WTC11 (cell line): Measurements from ENCODE around the gene RGS16. TPM values are rescaled to one million over a fixed set of nuclear protein-coding genes. Genes with fewer than 3 reads are reported as not detected.

Source experiments
- CBFB ChIP-seq: sonication (generic); formaldehyde crosslinking; IDR thresholded peaks from 2 replicates; pipeline ENCODE4 v1.8.1; 2022; ENCODE audit warnings: mild to moderate bottlenecking, low read depth, missing genetic modification reagents
- ELF4 ChIP-seq: sonication (generic); formaldehyde crosslinking; IDR thresholded peaks from 2 replicates; pipeline ENCODE4 v1.8.1; 2022; ENCODE audit warnings: low read depth, mild to moderate bottlenecking, moderate library complexity, missing genetic modification reagents
- ETV6 ChIP-seq: sonication (generic); formaldehyde crosslinking; IDR thresholded peaks from 2 replicates; pipeline ENCODE4 v1.8.1; 2022; ENCODE audit warnings: mild to moderate bottlenecking, missing genetic modification reagents
- GABPB1 ChIP-seq: sonication (generic); formaldehyde crosslinking; IDR thresholded peaks from 2 replicates; pipeline ENCODE4 v1.8.1; 2023; ENCODE audit warnings: mild to moderate bottlenecking, missing genetic modification reagents
- GRHL2 ChIP-seq: fragments of 250-450 bp; sonication (Bioruptor Pico); IDR thresholded peaks from 2 replicates; pipeline ENCODE4 v1.8.0; 2022; ENCODE audit warnings: mild to moderate bottlenecking, moderate library complexity; ENCODE audit not compliant: insufficient replicate concordance, severe bottlenecking
- HMGA2 ChIP-seq: fragments of 250-450 bp; sonication (Bioruptor Pico); IDR thresholded peaks from 2 replicates; pipeline ENCODE4 v1.4.0; 2021; ENCODE audit warnings: mild to moderate bottlenecking, moderate library complexity
- JAZF1 ChIP-seq: fragments of 250-450 bp; sonication (Bioruptor Pico); IDR thresholded peaks from 2 replicates; pipeline ENCODE4 v1.9.0; 2021; ENCODE audit warnings: moderate library complexity, mild to moderate bottlenecking, inconsistent platforms
- NFYB ChIP-seq: sonication (generic); formaldehyde crosslinking; conservative IDR thresholded peaks from 2 replicates; pipeline ENCODE4 v1.8.0; 2022; ENCODE audit warnings: low read depth, missing genetic modification reagents
- RORB ChIP-seq: fragments of 250-450 bp; sonication (Bioruptor Pico); IDR thresholded peaks from 2 replicates; pipeline ENCODE4 v1.9.0; 2021; ENCODE audit warnings: mild to moderate bottlenecking
- SMAD3 ChIP-seq: sonication (generic); formaldehyde crosslinking; IDR thresholded peaks from 2 replicates; pipeline ENCODE4 v1.8.0; 2022; ENCODE audit warnings: missing genetic modification reagents, mild to moderate bottlenecking, borderline replicate concordance
- SMAD4 ChIP-seq: sonication (generic); formaldehyde crosslinking; IDR thresholded peaks from 2 replicates; pipeline ENCODE4 v1.8.0; 2022; ENCODE audit warnings: mild to moderate bottlenecking, missing genetic modification reagents
- SP1 ChIP-seq: sonication (generic); formaldehyde crosslinking; conservative IDR thresholded peaks from 2 replicates; pipeline ENCODE4 v1.8.1; 2022; ENCODE audit warnings: missing genetic modification reagents
- TCF7 ChIP-seq: sonication (generic); formaldehyde crosslinking; IDR thresholded peaks from 2 replicates; pipeline ENCODE4 v1.8.0; 2022; ENCODE audit warnings: mild to moderate bottlenecking, low read depth, missing genetic modification reagents, moderate library complexity
- TEAD1 ChIP-seq: sonication (generic); formaldehyde crosslinking; IDR thresholded peaks from 2 replicates; pipeline ENCODE4 v1.8.0; 2022; ENCODE audit warnings: mild to moderate bottlenecking, missing genetic modification reagents
- ZBTB21 ChIP-seq: sonication (generic); formaldehyde crosslinking; IDR thresholded peaks from 2 replicates; pipeline ENCODE4 v1.8.1; 2023; ENCODE audit warnings: mild to moderate bottlenecking, missing genetic modification reagents, borderline replicate concordance
- ZNF232 ChIP-seq: sonication (generic); formaldehyde crosslinking; IDR thresholded peaks from 2 replicates; pipeline ENCODE4 v1.8.0; 2022; ENCODE audit warnings: mild to moderate bottlenecking, missing genetic modification reagents
- ZNF396 ChIP-seq: fragments of 250-450 bp; sonication (Bioruptor Pico); IDR thresholded peaks from 2 replicates; pipeline ENCODE4 v1.8.0; 2021; ENCODE audit warnings: mild to moderate bottlenecking, moderate library complexity, borderline replicate concordance
- ZNF416 ChIP-seq: fragments of 250-450 bp; sonication (Bioruptor Pico); IDR thresholded peaks from 2 replicates; pipeline ENCODE4 v1.9.0; 2021; ENCODE audit warnings: mild to moderate bottlenecking, inconsistent platforms
- ZNF423 ChIP-seq: fragments of 250-450 bp; sonication (Bioruptor Pico); IDR thresholded peaks from 2 replicates; pipeline ENCODE4 v2.1.2; 2022; ENCODE audit warnings: mild to moderate bottlenecking, moderate library complexity
- total RNA-seq: library from RNA; stranded (reverse); gene quantifications from 3 replicates; pipeline ENCODE4 v1.2.3, GENCODE V29; 2021
- TF ChIP-seq, protein P1 (sequence below): sonication (generic); formaldehyde crosslinking; IDR thresholded peaks from 2 replicates; pipeline ENCODE4 v1.8.0; 2023; ENCODE audit warnings: mild to moderate bottlenecking, missing genetic modification reagents
- TF ChIP-seq, protein P2 (sequence below): fragments of 250-450 bp; sonication (Bioruptor Pico); IDR thresholded peaks from 2 replicates; pipeline ENCODE4 v1.9.0; 2021; ENCODE audit warnings: mild to moderate bottlenecking
- TF ChIP-seq, protein P3 (sequence below): sonication (generic); formaldehyde crosslinking; IDR thresholded peaks from 2 replicates; pipeline ENCODE4 v1.8.0; 2022; ENCODE audit warnings: mild to moderate bottlenecking, missing genetic modification reagents
- TF ChIP-seq, protein P4 (sequence below): sonication (generic); formaldehyde crosslinking; conservative IDR thresholded peaks from 2 replicates; pipeline ENCODE4 v1.8.1; 2023; ENCODE audit warnings: mild to moderate bottlenecking, low read depth, missing genetic modification reagents, moderate library complexity
- TF ChIP-seq, protein P5 (sequence below): sonication (generic); formaldehyde crosslinking; IDR thresholded peaks from 2 replicates; pipeline ENCODE4 v1.8.1; 2023; ENCODE audit warnings: mild to moderate bottlenecking, moderate library complexity, missing genetic modification reagents
- TF ChIP-seq, protein P6 (sequence below): fragments of 200-600 bp; IDR thresholded peaks from 2 replicates; pipeline ENCODE4 v1.8.0; 2022; ENCODE audit warnings: antibody characterized with exemption
- TF ChIP-seq, protein P7 (sequence below): sonication (generic); formaldehyde crosslinking; conservative IDR thresholded peaks from 2 replicates; pipeline ENCODE4 v1.8.1; 2022; ENCODE audit warnings: mild to moderate bottlenecking, missing genetic modification reagents
- TF ChIP-seq, protein P8 (sequence below): sonication (generic); formaldehyde crosslinking; IDR thresholded peaks from 2 replicates; pipeline ENCODE4 v1.8.1; 2023; ENCODE audit warnings: mild to moderate bottlenecking, missing genetic modification reagents, moderate library complexity
- TF ChIP-seq, protein P9 (sequence below): sonication (generic); formaldehyde crosslinking; IDR thresholded peaks from 2 replicates; pipeline ENCODE4 v1.8.1; 2022; ENCODE audit warnings: mild to moderate bottlenecking, moderate library complexity, missing genetic modification reagents

The RGS16 gene
- total RNA-seq, 1 experiment from 2014 or later, result 17.8 TPM

DNA sequence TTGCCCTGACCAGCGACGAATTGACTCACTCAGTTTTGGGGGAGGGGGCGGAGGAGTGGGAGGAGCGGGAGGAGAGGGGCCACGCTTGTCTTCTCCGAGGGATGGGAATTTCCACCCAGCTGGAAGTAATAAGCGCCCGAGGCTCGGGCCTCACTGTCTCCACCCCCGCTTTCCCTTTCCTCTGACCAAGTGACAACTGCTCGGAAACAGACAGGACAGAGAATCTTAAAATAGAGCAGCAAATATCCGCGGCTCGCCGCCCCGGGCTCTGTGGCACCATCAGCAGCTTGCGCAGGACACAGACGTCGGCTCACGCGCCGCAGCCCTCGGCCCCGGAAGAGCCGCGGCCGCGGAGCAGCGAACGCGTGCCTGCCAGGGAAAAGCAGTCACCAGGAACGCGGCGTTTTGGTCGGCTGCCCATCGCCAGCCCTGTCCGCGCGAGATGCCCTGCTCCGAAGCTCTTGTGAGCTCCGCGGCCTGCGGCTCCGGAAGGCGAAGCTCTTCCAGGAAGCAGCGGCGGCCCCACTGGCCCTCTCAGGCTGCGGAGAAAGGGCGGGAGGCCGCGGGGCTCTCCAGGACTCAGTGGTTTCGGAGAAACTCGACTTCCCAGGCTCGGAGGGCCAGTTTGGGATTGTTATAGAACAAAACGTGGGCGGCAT lies 10.7 kb upstream of the RGS16 start (continued):
- TF ChIP-seq, protein P1, sequence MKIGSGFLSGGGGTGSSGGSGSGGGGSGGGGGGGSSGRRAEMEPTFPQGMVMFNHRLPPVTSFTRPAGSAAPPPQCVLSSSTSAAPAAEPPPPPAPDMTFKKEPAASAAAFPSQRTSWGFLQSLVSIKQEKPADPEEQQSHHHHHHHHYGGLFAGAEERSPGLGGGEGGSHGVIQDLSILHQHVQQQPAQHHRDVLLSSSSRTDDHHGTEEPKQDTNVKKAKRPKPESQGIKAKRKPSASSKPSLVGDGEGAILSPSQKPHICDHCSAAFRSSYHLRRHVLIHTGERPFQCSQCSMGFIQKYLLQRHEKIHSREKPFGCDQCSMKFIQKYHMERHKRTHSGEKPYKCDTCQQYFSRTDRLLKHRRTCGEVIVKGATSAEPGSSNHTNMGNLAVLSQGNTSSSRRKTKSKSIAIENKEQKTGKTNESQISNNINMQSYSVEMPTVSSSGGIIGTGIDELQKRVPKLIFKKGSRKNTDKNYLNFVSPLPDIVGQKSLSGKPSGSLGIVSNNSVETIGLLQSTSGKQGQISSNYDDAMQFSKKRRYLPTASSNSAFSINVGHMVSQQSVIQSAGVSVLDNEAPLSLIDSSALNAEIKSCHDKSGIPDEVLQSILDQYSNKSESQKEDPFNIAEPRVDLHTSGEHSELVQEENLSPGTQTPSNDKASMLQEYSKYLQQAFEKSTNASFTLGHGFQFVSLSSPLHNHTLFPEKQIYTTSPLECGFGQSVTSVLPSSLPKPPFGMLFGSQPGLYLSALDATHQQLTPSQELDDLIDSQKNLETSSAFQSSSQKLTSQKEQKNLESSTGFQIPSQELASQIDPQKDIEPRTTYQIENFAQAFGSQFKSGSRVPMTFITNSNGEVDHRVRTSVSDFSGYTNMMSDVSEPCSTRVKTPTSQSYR, result no peak
- TF ChIP-seq ELF4 (CRISPR knock-in tag) (no peak), CBFB (CRISPR knock-in tag) (no peak), GRHL2 (CRISPR knock-in tag) (no peak), TCF7 (no peak), NFYB (CRISPR knock-in tag) (no peak), ZBTB21 (CRISPR knock-in tag) (no peak), ETV6 (CRISPR knock-in tag) (no peak), TEAD1 (0 out of 2 replicates have a peak, but pooled peaks have one; percentile 38), SMAD3 (CRISPR knock-in tag) (no peak), GABPB1 (CRISPR knock-in tag) (no peak), SMAD4 (CRISPR knock-in tag) (no peak), ZNF396 (CRISPR knock-in tag) (no peak), ZNF416 (no peak), ZNF423 (CRISPR knock-in tag) (no peak), SP1 (CRISPR knock-in tag) (no peak), ZNF232 (no peak), HMGA2 (CRISPR knock-in tag) (no peak), JAZF1 (CRISPR knock-in tag) (no peak), RORB (no peak)
- TF ChIP-seq, protein P2, sequence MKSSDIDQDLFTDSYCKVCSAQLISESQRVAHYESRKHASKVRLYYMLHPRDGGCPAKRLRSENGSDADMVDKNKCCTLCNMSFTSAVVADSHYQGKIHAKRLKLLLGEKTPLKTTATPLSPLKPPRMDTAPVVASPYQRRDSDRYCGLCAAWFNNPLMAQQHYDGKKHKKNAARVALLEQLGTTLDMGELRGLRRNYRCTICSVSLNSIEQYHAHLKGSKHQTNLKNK (CRISPR knock-in tag), result no peak
- TF ChIP-seq, protein P3, sequence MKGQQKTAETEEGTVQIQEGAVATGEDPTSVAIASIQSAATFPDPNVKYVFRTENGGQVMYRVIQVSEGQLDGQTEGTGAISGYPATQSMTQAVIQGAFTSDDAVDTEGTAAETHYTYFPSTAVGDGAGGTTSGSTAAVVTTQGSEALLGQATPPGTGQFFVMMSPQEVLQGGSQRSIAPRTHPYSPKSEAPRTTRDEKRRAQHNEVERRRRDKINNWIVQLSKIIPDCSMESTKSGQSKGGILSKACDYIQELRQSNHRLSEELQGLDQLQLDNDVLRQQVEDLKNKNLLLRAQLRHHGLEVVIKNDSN (CRISPR knock-in tag), result no peak
- TF ChIP-seq, protein P4, sequence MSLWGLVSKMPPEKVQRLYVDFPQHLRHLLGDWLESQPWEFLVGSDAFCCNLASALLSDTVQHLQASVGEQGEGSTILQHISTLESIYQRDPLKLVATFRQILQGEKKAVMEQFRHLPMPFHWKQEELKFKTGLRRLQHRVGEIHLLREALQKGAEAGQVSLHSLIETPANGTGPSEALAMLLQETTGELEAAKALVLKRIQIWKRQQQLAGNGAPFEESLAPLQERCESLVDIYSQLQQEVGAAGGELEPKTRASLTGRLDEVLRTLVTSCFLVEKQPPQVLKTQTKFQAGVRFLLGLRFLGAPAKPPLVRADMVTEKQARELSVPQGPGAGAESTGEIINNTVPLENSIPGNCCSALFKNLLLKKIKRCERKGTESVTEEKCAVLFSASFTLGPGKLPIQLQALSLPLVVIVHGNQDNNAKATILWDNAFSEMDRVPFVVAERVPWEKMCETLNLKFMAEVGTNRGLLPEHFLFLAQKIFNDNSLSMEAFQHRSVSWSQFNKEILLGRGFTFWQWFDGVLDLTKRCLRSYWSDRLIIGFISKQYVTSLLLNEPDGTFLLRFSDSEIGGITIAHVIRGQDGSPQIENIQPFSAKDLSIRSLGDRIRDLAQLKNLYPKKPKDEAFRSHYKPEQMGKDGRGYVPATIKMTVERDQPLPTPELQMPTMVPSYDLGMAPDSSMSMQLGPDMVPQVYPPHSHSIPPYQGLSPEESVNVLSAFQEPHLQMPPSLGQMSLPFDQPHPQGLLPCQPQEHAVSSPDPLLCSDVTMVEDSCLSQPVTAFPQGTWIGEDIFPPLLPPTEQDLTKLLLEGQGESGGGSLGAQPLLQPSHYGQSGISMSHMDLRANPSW (CRISPR knock-in tag), result no peak
- TF ChIP-seq, protein P5, sequence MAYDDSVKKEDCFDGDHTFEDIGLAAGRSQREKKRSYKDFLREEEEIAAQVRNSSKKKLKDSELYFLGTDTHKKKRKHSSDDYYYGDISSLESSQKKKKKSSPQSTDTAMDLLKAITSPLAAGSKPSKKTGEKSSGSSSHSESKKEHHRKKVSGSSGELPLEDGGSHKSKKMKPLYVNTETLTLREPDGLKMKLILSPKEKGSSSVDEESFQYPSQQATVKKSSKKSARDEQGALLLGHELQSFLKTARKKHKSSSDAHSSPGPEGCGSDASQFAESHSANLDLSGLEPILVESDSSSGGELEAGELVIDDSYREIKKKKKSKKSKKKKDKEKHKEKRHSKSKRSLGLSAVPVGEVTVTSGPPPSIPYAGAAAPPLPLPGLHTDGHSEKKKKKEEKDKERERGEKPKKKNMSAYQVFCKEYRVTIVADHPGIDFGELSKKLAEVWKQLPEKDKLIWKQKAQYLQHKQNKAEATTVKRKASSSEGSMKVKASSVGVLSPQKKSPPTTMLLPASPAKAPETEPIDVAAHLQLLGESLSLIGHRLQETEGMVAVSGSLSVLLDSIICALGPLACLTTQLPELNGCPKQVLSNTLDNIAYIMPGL (CRISPR knock-in tag), result peak; percentile 30; the same call in 1 of the 2 replicates
- TF ChIP-seq, protein P6, sequence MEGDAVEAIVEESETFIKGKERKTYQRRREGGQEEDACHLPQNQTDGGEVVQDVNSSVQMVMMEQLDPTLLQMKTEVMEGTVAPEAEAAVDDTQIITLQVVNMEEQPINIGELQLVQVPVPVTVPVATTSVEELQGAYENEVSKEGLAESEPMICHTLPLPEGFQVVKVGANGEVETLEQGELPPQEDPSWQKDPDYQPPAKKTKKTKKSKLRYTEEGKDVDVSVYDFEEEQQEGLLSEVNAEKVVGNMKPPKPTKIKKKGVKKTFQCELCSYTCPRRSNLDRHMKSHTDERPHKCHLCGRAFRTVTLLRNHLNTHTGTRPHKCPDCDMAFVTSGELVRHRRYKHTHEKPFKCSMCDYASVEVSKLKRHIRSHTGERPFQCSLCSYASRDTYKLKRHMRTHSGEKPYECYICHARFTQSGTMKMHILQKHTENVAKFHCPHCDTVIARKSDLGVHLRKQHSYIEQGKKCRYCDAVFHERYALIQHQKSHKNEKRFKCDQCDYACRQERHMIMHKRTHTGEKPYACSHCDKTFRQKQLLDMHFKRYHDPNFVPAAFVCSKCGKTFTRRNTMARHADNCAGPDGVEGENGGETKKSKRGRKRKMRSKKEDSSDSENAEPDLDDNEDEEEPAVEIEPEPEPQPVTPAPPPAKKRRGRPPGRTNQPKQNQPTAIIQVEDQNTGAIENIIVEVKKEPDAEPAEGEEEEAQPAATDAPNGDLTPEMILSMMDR, result no peak
- TF ChIP-seq, protein P7, sequence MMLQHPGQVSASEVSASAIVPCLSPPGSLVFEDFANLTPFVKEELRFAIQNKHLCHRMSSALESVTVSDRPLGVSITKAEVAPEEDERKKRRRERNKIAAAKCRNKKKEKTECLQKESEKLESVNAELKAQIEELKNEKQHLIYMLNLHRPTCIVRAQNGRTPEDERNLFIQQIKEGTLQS (CRISPR knock-in tag), result no peak; the same call in 1 of the 2 replicates
- TF ChIP-seq, protein P8, sequence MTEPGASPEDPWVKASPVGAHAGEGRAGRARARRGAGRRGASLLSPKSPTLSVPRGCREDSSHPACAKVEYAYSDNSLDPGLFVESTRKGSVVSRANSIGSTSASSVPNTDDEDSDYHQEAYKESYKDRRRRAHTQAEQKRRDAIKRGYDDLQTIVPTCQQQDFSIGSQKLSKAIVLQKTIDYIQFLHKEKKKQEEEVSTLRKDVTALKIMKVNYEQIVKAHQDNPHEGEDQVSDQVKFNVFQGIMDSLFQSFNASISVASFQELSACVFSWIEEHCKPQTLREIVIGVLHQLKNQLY (CRISPR knock-in tag), result no peak
- TF ChIP-seq, protein P9, sequence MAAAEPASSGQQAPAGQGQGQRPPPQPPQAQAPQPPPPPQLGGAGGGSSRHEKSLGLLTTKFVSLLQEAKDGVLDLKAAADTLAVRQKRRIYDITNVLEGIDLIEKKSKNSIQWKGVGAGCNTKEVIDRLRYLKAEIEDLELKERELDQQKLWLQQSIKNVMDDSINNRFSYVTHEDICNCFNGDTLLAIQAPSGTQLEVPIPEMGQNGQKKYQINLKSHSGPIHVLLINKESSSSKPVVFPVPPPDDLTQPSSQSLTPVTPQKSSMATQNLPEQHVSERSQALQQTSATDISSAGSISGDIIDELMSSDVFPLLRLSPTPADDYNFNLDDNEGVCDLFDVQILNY (CRISPR knock-in tag), result 0 out of 2 replicates have a peak, but pooled peaks have one; percentile 16
